ENCODE data around the gene ROM1.
"Not testable (repeated sequence)": the region's sequence is repeated elsewhere in the genome, so short reads cannot be mapped to it uniquely, and the experiment has no call there.

ROM1 gene

DNA sequence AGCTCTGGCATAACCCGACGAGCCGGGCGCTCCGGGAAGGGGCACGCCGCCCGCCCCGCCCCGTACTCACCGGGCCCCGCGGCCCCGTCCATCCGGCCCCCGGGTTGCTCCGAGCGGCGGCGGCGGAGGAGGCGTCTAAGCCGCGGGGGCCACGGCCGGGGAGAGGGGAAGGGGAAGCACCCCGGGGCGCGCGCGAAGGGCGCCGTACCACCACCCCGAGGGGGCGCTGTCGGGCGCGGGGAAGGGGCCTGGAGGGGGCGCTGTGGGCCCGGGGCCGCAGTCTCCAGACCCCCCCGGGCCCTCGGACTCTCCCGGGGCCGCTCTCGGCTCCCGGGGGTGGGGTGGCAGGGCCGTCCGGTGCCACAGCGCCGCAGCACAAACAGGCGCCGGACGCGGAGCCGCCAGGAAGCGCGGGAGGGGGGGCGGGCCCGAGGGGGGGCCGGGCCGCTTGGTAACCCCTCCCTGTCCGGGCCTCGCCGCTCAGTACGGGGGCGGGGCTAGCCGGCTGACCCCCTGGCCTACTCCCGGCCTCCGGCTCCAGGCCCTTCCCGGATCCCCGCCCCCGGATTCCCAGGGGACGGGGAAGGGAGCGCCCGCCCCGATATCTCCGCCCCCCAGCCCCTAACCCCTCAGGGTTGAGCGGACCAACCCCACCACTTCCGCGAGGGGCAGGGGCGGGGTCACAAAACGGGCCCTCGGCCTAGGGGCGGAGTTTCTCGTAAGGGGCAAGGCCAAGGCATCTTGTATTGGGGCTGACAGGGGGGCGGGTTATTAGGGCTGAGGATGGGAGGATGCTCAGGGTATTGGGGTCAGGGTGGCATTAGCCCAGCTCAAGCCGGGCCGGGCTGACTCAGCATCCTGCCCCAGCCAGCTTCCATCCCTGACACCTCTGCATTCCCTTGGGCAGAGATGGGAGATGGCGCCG, at the start of gene ROM1, which contains the start of gene EML3:
TSS of gene ROM1 (plus strand) at position 892 of the 925 bp plus-strand sequence. CDS start at position 917, 25 bp downstream.
TSS of gene EML3 (minus strand) at position 410 of the 925 bp plus-strand sequence. CDS start at position 92, 318 bp downstream.
- DNase-seq, result peak; percentile 91

DNA sequence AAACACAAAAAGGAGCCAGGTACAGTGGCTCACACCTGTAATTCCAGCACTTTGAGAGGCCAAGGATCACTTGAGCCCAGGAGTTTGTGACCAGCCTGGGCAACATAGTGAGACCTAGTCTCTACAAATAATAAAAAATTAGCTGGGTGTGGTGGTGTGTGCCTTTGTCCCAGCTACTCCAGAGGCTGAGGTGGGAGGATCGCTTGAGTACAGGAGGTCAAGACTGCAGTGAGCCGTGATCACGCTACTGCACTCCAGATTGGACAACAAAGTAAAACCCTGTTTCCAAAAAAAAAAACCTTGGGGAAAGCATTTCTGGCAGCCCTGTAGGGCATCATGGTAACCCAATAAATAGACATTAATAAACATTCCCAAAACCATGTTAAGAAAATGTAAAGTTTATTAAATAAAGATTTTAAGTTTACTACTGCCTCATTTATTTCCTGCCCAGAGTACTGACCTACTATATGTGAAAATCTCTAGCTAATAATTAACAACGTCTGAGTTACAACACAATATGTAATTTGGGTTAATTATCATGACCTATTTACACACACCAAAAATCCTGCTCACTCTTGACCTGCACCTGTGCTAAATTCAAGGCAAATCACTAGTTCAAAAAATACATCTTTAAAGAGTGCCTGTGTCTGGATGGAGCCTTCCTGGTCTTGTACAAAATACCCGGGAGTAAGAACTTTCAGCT, 47.8 kb upstream of the ROM1 start:
- DNase-seq, result no peak

DNA sequence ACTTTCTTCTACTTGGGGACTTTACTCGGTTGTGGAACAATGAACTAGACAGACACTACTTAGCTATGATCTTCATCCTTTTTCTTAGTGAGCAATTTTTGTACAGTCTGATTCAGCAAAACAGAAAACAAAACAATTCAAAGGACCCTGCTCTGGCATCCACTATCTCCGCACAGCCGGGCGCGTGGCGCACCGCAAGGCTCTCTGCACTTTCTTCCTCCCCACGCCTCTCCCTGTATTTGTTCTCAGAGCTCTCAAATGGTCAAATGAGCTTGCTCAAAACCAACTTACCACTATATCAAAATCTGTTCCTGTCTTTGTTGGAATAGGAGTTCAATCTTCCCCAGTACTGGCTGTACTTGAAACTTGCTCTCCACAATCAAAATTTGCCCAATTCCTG, 46.8 kb upstream of the ROM1 start:
- DNase-seq, result no peak

DNA sequence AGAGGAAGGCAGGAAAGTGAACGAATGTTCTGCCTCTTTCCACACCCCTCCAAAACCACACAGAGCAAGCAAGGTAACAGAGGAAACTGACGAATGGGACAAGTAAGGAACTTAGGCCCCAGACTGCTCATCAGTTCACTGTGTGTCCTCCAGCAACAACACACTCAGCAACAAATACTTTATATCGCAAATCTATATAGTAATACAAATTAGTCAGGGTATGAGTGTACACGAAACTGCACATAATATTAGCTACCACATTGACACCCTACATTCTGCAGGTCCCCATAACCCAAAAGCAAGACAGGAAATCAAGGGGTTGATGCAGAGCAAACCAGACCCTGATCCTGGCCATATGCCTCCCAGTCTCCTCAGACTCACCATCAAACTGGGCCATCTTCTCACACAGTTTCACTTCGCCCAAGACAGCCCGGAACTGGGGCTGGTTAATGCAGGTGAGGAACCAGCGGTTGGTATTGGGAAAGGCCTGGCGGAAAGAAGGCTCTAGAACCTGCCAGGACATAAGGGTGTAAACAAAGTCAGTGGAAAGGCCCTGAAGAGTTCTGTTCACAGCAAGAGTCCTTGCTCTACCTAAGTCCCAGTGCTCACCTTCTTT, 45.9 kb upstream of the ROM1 start:
- no peak for DNase-seq

DNA sequence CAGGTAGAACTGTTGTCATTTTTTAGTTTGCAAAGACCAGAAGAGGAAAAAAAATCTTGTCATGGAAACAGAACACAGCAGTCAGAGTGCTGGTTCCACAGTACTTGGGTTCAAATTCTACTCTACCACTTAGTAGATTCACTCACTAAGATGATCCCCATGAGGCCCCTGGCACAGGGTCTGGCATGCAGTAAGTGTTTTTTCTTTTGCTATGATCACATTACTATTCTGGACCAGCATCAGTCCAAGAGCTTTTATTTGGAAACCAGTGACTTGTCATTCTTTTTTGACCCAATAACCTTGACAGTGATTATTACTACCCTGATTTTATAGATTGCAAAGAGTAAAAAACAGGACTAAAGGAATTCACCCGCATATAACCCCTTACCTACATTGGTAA, 43.4 kb upstream of the ROM1 start:
- DNase-seq, result no peak

- DNase-seq, result not testable (repeated sequence)
These were observed 42.2 kb upstream of the ROM1 start for GRCh38 chr11:62570903-62571302.

DNA sequence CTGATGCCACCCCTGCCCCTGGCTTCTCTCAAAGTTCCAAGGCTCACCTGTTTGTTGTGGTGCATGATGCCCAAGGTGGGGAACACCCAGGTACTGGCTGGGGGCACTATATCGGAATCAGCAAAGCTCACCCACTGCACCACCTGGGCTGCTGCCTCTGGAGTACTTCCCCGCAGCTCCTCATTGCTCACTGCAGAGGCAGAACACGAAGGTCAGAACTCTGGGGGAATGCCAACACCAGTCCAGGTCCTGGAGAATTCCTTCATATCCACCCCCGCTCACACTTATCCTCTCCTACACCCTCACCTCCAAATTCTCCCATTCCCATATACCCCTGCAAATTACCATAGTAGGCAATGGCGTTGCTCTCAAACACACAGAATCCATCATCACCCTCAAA, 41.6 kb upstream of the ROM1 start:
- not testable (repeated sequence) for DNase-seq

GRCh38 chr11:62572431-62572830, 40.6 kb upstream of the ROM1 start:
- no peak for DNase-seq

DNA sequence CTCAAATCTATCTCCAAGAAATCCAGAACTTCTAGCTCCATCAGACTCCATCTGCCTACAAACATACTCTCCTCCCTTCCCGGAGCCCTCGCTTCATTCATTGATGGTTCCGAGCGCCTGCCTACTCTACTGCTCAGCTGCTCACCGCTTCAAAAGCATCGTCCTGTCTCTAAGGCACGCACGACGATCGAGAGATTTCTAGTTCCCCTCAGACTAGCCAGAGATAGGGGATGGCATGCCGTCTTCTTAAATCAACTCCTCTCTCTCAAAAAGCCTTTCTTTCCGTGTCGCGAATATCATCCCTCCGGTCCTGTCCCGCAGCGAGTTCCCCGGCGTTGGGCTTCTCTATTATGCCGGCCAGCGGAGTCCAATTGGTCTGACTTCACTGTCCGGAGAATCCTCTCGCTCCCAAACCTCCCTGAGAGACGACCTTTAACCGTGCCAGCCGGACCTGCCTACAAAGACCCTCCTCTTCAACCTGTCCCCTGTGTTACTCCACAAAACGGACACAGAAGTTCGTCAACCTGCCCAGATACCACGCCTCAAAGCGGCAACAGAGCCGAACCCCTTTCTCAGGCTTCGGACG, 40.0 kb upstream of the ROM1 start:
- peak; percentile 34 for DNase-seq

DNA sequence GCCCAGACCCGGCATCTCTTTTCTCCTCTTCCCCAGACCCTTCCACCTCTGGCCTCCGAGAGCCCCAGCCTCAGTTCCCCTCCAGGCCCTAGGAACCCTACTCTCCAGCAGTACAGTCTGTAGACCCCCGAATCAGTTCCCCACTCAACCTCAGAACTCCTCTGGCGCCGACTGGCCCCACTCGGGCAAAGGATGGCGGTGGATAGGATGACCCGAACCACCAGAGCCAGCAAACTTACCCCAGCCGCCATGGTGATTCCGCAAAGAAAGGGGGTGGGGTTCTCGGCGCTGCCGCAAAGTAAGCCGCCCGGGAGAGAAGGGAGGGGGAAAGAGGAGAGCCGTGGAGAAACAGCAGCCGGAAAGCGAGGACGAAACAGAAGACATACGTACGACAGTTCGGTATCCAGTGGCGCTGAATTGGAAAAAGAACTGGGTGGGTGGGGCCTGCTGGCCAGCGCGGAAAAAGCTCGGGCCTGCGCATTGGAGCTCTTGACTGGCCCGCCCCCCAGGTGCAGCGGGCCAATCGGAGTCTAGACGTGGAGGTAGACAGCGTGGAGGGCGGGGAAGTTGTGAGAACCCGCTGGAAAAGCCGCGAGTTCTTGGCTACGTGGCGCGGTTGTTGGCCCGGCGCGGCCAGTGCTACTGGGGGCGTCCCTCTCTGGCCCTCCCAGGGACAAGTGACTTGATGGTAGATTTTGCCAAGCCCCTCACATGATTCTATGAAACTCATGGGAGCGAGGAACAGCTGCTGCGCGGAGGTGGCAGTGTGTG, 39.3 kb upstream of the ROM1 start, which contains the start of gene EEF1G:
TSS of gene EEF1G (minus strand) at position 300 of the 771 bp plus-strand sequence. CDS start at position 251, 49 bp downstream.
- DNase-seq, result peak; percentile 100

GRCh38 chr11:62574363-62575071, 38.5 kb upstream of the ROM1 start:
- DNase-seq, result no peak

DNA sequence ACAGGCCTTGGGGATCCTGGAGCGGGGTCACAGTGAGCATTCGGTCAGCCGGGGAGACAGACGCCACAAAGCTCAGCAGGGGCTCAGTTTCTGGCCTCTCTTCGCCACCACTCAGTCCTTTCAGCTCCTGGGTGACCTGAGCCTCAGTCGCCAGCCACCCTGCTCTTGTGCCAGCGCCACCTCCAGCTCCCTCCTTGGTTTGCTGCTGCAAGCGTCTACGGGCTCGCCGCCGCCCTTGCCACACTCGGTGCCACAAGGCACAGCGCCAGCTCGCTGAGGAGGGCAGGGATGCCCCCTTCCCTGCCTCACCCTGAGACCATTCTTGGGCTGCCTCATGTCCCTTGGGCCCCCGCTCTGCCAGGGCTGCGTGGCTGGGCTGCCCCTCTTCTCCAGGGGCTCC, 37.9 kb upstream of the ROM1 start:
- no peak for DNase-seq

GRCh38 chr11:62575837-62576236, 37.2 kb upstream of the ROM1 start:
- DNase-seq, result no peak

- DNase-seq, result no peak
These were observed 35.9 kb upstream of the ROM1 start for GRCh38 chr11:62577046-62577714.

GRCh38 chr11:62578541-62578940, 34.5 kb upstream of the ROM1 start:
- no peak for DNase-seq

DNA sequence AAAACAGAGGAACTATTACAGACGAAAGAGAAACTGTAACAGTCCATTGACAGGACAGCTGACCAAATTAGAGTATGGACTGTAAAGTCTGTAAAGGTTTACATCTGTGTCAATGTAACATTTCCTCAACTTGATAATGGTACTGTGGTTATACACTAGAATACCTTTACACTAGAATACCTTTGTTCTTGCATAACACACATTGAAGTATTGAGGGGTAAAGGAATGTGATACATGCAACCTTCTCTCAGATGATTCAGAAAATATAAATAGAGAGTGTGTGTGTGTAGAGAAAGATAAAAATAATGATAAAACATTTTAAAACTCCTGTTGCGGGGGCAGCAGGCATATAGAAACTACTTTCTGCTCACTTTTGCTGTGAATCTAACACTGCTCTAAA, 33.8 kb upstream of the ROM1 start:
- no peak for DNase-seq

GRCh38 chr11:62580959-62581715, 31.9 kb upstream of the ROM1 start:
- DNase-seq, result no peak

GRCh38 chr11:62581735-62582134, 31.3 kb upstream of the ROM1 start:
- not testable (repeated sequence) for DNase-seq

- DNase-seq, result not testable (repeated sequence)
These were observed 27.7 kb upstream of the ROM1 start for GRCh38 chr11:62585356-62585755.

Measured in CD4-positive, alpha-beta T cell treated with Interleukin-15 for 1 hour (primary cell).